ENCODE measurements around the gene CYGB.
A peak's percentile ranks its signal among the peaks of the same experiment; 100 is the strongest.
"Not testable (repeated sequence)": the region's sequence is repeated elsewhere in the genome, so short reads cannot be mapped to it uniquely, and the experiment has no call there.

Gene CYGB

GRCh38 chr17:76525513-76525833, 12.0 kb downstream of the CYGB start:
- DNase-seq = not testable (repeated sequence)

GRCh38 chr17:76524598-76525512, 12.7 kb downstream of the CYGB start:
- no peak for DNase-seq

- DNase-seq = peak in 42 of 56 donors; percentile 16 to 81 (median 47)
These were observed 14.1 kb downstream of the CYGB start for GRCh38 chr17:76523084-76524037.

- not testable (repeated sequence) for DNase-seq
These were observed 15.8 kb downstream of the CYGB start for GRCh38 chr17:76521683-76522082.

- no peak for DNase-seq
These were observed 16.2 kb downstream of the CYGB start for GRCh38 chr17:76521262-76521661.

- no peak for DNase-seq
These were observed 18.2 kb downstream of the CYGB start for GRCh38 chr17:76519048-76519966.

GRCh38 chr17:76517638-76518038, 19.9 kb downstream of the CYGB start:
- DNase-seq = no peak

GRCh38 chr17:76515274-76515949, 22.1 kb downstream of the CYGB start:
- DNase-seq = peak in 4 of 56 donors; percentile 22 to 55 (median 44)

GRCh38 chr17:76514355-76514754, 23.2 kb downstream of the CYGB start:
- not testable (repeated sequence) for DNase-seq

GRCh38 chr17:76513306-76513692, 24.2 kb downstream of the CYGB start:
- no peak for DNase-seq

- no peak for DNase-seq
These were observed 24.9 kb downstream of the CYGB start for GRCh38 chr17:76512366-76513305.

- no peak for DNase-seq
These were observed 25.7 kb downstream of the CYGB start for GRCh38 chr17:76511668-76512365.

GRCh38 chr17:76510831-76511244, 26.7 kb downstream of the CYGB start:
- no peak for DNase-seq

GRCh38 chr17:76508472-76509063, 28.9 kb downstream of the CYGB start:
- DNase-seq = not testable (repeated sequence)

GRCh38 chr17:76506408-76507345, 30.8 kb downstream of the CYGB start:
- peak in 52 of 56 donors; percentile 29 to 90 (median 68) for DNase-seq

- peak in 1 of 56 donors; percentile 59 for DNase-seq
These were observed 33.4 kb downstream of the CYGB start for GRCh38 chr17:76504117-76504516.

Data from amygdala (tissue), 56 donors.